ENCODE results near the gene ZNF593OS. TPM values are rescaled to one million over a fixed set of nuclear protein-coding genes. Genes with fewer than 3 reads are reported as not detected.
A peak's percentile ranks its signal among the peaks of the same experiment; 100 is the strongest.

ZNF593OS gene
- total and polyA plus RNA-seq, 10 of the 15 experiments (the other 5 are each of a cell fraction or from before 2014, with no cell fraction given): 0.16 to 1.7 (median 0.59) TPM; not detected in 6

- TF ChIP-seq, protein P1, sequence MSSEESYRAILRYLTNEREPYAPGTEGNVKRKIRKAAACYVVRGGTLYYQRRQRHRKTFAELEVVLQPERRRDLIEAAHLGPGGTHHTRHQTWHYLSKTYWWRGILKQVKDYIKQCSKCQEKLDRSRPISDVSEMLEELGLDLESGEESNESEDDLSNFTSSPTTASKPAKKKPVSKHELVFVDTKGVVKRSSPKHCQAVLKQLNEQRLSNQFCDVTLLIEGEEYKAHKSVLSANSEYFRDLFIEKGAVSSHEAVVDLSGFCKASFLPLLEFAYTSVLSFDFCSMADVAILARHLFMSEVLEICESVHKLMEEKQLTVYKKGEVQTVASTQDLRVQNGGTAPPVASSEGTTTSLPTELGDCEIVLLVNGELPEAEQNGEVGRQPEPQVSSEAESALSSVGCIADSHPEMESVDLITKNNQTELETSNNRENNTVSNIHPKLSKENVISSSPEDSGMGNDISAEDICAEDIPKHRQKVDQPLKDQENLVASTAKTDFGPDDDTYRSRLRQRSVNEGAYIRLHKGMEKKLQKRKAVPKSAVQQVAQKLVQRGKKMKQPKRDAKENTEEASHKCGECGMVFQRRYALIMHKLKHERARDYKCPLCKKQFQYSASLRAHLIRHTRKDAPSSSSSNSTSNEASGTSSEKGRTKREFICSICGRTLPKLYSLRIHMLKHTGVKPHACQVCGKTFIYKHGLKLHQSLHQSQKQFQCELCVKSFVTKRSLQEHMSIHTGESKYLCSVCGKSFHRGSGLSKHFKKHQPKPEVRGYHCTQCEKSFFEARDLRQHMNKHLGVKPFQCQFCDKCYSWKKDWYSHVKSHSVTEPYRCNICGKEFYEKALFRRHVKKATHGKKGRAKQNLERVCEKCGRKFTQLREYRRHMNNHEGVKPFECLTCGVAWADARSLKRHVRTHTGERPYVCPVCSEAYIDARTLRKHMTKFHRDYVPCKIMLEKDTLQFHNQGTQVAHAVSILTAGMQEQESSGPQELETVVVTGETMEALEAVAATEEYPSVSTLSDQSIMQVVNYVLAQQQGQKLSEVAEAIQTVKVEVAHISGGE (CRISPR knock-in tag; IDR thresholded peaks at IDR 0.05): no peak
- TF ChIP-seq IRF4 (IDR thresholded peaks at IDR 0.05; ENCODE audit: low read depth, low read length) (peak; percentile 56; the same call in 1 of the 2 replicates), IKZF1 (conservative IDR thresholded peaks at IDR 0.05) (peak; percentile 73), EZH2 (IDR thresholded peaks at IDR 0.05; ENCODE audit: borderline replicate concordance, control insufficient read depth, low read depth, low read length) (no peak), FOXK2 (IDR thresholded peaks at IDR 0.05) (no peak), ZNF274 (IDR thresholded peaks at IDR 0.05; ENCODE audit: insufficient read depth, insufficient read length) (no peak), ASH2L (IDR thresholded peaks at IDR 0.05; ENCODE audit: borderline replicate concordance, low read depth) (no peak), CHD1 (IDR thresholded peaks at IDR 0.05; ENCODE audit: low read depth, low read length) (no peak), MAX (IDR thresholded peaks at IDR 0.05; ENCODE audit: low read depth, low read length) (peak; percentile 90), TBL1XR1 (IDR thresholded peaks at IDR 0.05; ENCODE audit: low read depth, low read length) (0 out of 2 replicates have a peak, but pooled peaks have one; percentile 41), FOXM1 (IDR thresholded peaks at IDR 0.05; ENCODE audit: low read depth, low read length) (no peak), HDAC6 (IDR thresholded peaks at IDR 0.05; ENCODE audit: unreplicated experiment) (no peak), CUX1 (IDR thresholded peaks at IDR 0.05; ENCODE audit: insufficient replicate concordance, low read depth, low read length) (no peak)
- TF ChIP-seq, protein P2, sequence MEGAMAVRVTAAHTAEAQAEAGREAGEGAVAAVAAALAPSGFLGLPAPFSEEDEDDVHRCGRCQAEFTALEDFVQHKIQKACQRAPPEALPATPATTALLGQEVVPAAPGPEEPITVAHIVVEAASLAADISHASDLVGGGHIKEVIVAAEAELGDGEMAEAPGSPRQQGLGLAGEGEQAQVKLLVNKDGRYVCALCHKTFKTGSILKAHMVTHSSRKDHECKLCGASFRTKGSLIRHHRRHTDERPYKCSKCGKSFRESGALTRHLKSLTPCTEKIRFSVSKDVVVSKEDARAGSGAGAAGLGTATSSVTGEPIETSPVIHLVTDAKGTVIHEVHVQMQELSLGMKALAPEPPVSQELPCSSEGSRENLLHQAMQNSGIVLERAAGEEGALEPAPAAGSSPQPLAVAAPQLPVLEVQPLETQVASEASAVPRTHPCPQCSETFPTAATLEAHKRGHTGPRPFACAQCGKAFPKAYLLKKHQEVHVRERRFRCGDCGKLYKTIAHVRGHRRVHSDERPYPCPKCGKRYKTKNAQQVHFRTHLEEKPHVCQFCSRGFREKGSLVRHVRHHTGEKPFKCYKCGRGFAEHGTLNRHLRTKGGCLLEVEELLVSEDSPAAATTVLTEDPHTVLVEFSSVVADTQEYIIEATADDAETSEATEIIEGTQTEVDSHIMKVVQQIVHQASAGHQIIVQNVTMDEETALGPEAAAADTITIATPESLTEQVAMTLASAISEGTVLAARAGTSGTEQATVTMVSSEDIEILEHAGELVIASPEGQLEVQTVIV (IDR thresholded peaks at IDR 0.05; ENCODE audit: borderline replicate concordance, partially characterized antibody): peak; percentile 76
Observed at GRCh38 chr1:26169669-26170471, 1.8 kb downstream of the ZNF593OS start, which contains the start of gene ZNF593 (continued).

Measured in GM12878 (cell line).